ENCODE data around the gene RASGEF1B.

The RASGEF1B gene

GRCh38 chr4:81392164-81392563, 79.5 kb downstream of the RASGEF1B start:
- no peak for DNase-seq

- DNase-seq, result no peak
Measured at GRCh38 chr4:81389720-81390119, 82.0 kb downstream of the RASGEF1B start.

- DNase-seq, result peak; percentile 40
Measured at GRCh38 chr4:81380437-81380836, 91.3 kb downstream of the RASGEF1B start.

GRCh38 chr4:81378386-81378785, 93.3 kb downstream of the RASGEF1B start:
- no peak for DNase-seq

GRCh38 chr4:81377191-81377590, 94.5 kb downstream of the RASGEF1B start:
- DNase-seq, result no peak

GRCh38 chr4:81376720-81377119, 95.0 kb downstream of the RASGEF1B start:
- no peak for DNase-seq

All from DMS79 (cell line).